GM18502 (cell line): ENCODE measurements around the gene HEG1.

Experiments
- ATAC-seq: cut with Tn5 transposase; IDR thresholded peaks from one replicate; pipeline ENCODE4 v1.9.1; 2021; ENCODE audit warnings: mild to moderate bottlenecking; ENCODE audit not compliant: unreplicated experiment, poor library complexity

Gene HEG1

GRCh38 chr3:125019271-125019670 lies 36.5 kb downstream of the HEG1 start:
- ATAC-seq = no peak

- no peak for ATAC-seq
Measured at GRCh38 chr3:125017406-125017805, 38.4 kb downstream of the HEG1 start.

- ATAC-seq = no peak
Measured at GRCh38 chr3:125014570-125015179, 41.1 kb downstream of the HEG1 start.

GRCh38 chr3:125013095-125013494 lies 42.7 kb downstream of the HEG1 start:
- ATAC-seq = no peak

GRCh38 chr3:125011941-125012340 lies 43.9 kb downstream of the HEG1 start:
- ATAC-seq = no peak

- ATAC-seq = no peak
Measured at GRCh38 chr3:125010393-125010792, 45.4 kb downstream of the HEG1 start.

- ATAC-seq = no peak
Measured at GRCh38 chr3:125008766-125009165, 47.0 kb downstream of the HEG1 start.

- no peak for ATAC-seq
Measured at GRCh38 chr3:125006291-125006731, 49.5 kb downstream of the HEG1 start.

GRCh38 chr3:125005676-125006075 lies 50.1 kb downstream of the HEG1 start:
- no peak for ATAC-seq

GRCh38 chr3:125005222-125005621 lies 50.6 kb downstream of the HEG1 start:
- ATAC-seq = no peak

GRCh38 chr3:125003859-125004595 lies 51.8 kb downstream of the HEG1 start:
- ATAC-seq = no peak

GRCh38 chr3:125003369-125003853 lies 52.4 kb downstream of the HEG1 start:
- no peak for ATAC-seq

- no peak for ATAC-seq
Measured at GRCh38 chr3:125002414-125003368, 53.1 kb downstream of the HEG1 start.

GRCh38 chr3:125001557-125002413 lies 54.0 kb downstream of the HEG1 start:
- ATAC-seq = no peak

GRCh38 chr3:125000661-125001060 lies 55.1 kb downstream of the HEG1 start:
- no peak for ATAC-seq

- ATAC-seq = no peak
Measured at GRCh38 chr3:124999897-125000435, 55.8 kb downstream of the HEG1 start.

GRCh38 chr3:124999317-124999716 lies 56.5 kb downstream of the HEG1 start:
- no peak for ATAC-seq

- ATAC-seq = no peak
Measured at GRCh38 chr3:124998247-124998630, 57.6 kb downstream of the HEG1 start.
